Urinary bladder (tissue), 4 donors: ENCODE data around the gene LSM10. TPM values are rescaled to one million over a fixed set of nuclear protein-coding genes. Genes with fewer than 3 reads are reported as not detected.

Experiments used
- DNase-seq: peaks from one replicate; pipeline ENCODE4 v3.0.0-alpha.2; 2015; ENCODE audit errors: extremely low spot score
- H3K27ac ChIP-seq: one replicate; pipeline ENCODE4 v1.5.1; 2013; ENCODE audit warnings: low read depth, mild to moderate bottlenecking, moderate library complexity
- H3K36me3 ChIP-seq: one replicate; pipeline ENCODE4 v1.6.1; 2013; ENCODE audit warnings: mild to moderate bottlenecking, moderate library complexity; ENCODE audit not compliant: insufficient read depth
- H3K4me1 ChIP-seq: one replicate; pipeline ENCODE4 v1.6.1; 2013; ENCODE audit warnings: mild to moderate bottlenecking, moderate library complexity; ENCODE audit not compliant: insufficient read depth
- H3K4me3 ChIP-seq: one replicate; pipeline ENCODE4 v1.5.1; 2013; ENCODE audit warnings: low read depth, low read length
- WGBS: extraction: QIAGEN DNeasy Blood & Tissue Kit; methylation state at CpG from one replicate; pipeline ENCODE4 v1.1.7; 2013; 5-methylcytosine and 5-hydroxymethylcytosine counted together
- polyA plus RNA-seq: library from polyadenylated mRNA; stranded (reverse); fragments of 200-250 nt; gene quantifications from one replicate; pipeline ENCODE4 v1.2.3, GENCODE V29; 2013
- total RNA-seq: library from RNA; depleted of rRNA; stranded (reverse); fragments of >200 nt; gene quantifications from one replicate; pipeline ENCODE4 v1.2.3, GENCODE V29; 2014
- donor health status: healthy with polysubstance abuse.
- donor health status: healthy.

The LSM10 gene
- total and polyA plus RNA-seq, 2 donors: 4.1 to 78.9 TPM

DNA sequence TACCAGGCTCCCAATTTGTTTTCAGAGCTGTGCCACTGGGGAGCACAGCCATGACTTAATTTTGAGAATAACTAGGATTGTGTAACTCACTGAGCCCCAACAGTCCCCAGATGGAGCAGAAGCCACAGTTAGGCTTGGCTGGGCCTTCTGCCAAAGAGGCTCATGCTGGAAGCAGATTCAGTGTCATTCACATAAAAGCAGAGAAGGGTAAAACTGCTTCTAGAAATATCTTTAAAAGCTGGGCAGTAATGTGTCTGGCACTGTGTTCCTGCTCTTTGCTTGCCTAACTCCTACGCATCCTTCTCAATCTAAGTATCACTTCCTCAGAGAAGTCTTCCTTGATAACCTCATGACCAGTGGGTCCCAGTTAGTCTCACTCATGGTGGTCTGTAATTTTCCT lies 32.3 kb downstream of the LSM10 start:
- no peak overlapping the region for H3K27ac ChIP-seq
- no peaks in the 10 kb centered on the region for H3K36me3 ChIP-seq
- no peak for DNase-seq
- 45% methylated on average over 1 of the region's 1 CpG for WGBS
- H3K4me1 ChIP-seq: no peaks in the 10 kb centered on the region
- H3K4me3 ChIP-seq: no peak overlapping the region

DNA sequence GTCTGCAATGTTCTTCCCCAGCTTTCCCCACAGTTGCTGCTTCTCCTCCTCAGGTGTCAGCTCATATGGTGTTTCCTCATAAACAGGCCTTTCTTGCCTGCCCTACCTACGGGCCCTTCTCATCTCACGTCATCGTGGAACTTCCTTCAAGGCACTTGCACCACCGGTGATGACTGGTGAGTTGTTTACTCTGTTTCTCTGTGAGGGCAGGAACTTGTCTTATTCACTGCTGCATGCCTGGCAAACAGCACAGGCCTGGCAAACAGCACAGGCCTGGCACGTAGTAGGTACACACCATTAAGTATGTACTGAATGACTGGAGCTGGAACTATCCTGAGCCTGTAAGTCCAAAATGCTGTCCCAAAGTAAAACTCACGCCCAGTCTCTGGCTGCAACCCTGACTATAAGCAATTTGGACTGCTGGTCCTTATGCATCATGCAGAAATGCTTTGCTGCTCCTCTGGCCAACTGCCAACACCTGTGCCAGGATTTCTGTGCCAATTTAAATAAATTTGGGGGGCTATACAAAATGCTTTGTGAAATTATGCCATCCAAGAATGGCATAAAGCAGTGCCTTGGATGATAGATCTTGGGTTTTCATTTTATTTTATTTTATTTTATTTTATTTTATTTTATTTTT lies 37.7 kb downstream of the LSM10 start:
- WGBS: 78% methylated on average over 6 of the region's 6 CpGs

DNA sequence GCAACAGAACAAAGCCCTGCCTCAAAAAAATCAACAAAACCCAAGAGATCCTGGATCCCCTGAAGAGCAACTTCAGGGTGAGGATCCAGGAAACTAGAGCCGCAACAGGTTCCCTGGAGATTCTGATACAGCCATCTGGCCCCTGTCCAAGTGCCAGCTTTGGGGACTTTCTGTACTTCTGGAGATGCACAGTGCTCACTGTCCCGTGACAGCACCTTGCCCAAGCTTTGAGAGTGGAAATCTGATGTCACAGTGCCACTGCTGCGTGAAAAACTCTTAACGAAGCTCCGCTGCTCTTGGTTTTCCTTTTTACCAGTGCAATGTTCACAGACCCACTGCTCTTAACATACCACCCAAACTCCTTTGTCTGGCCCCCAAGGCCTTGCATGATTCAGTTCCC lies 38.3 kb downstream of the LSM10 start:
- Histone ChIP-seq H3K4me1 (no peaks in the 10 kb centered on the region), H3K36me3 (no peaks in the 10 kb centered on the region), H3K4me3 (no peak overlapping the region), H3K27ac (no peak overlapping the region)
- no peak for DNase-seq
- WGBS: 95% methylated on average over 5 of the region's 5 CpGs

More for the DNA sequence above, 37.7 kb downstream of the LSM10 start:
- H3K27ac ChIP-seq: no peak overlapping the region
- no peak overlapping the region for H3K4me3 ChIP-seq
- no peaks in the 10 kb centered on the region for H3K36me3 ChIP-seq
- DNase-seq: no peak
- no peaks in the 10 kb centered on the region for H3K4me1 ChIP-seq

DNA sequence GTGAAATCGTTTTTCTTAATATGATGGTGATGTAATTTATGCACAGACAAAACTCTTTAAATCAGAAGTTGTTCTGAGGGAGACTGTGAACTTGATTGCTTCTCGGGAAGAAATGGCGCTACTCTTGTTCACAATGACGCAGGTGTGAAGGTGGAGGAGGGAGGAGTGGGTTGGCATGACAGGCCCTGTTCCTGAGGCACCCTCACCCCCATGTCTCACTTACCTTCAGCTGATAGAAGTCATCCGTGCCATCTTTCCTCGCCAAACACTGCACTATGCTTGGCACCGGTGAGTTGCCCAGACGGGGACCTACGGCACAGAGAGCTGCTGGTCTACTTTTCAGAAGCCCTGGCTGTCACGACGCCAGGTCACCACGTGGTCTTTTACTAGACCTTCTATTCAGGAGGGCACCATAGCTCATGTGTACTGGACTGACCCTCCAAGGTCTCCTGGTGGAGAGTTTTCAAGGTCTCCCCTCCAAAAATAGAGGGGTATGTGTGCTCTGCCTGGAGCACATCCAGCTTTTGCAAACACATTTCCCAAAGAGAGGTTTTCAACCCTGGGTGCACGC lies 39.1 kb downstream of the LSM10 start:
- no peak overlapping the region for H3K4me3 ChIP-seq
- H3K27ac ChIP-seq: no peak overlapping the region
- no peaks in the 10 kb centered on the region for H3K36me3 ChIP-seq
- no peaks in the 10 kb centered on the region for H3K4me1 ChIP-seq
- no peak for DNase-seq
- 92% methylated on average over 13 of the region's 13 CpGs for WGBS

DNA sequence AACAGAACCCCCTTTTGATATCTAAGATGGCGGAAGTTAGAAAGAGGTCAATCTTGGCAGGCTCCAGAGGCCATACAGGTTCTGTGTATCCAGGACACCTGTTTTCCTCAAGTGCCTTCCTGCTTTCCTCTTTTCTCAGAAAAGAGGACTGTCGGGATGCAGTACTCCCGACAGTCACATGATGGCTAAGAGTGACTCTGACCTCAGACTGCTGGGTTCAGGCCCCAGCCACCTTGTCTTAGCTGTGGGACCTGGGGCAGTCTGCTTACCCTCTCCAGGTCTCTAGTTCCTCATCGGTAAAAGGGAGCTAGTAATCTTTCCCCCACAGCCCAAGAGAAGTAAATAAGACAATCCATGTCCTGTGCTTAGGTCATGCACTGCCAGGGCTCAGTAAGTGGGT lies 41.9 kb downstream of the LSM10 start:
- H3K27ac ChIP-seq: no peak overlapping the region
- no peaks in the 10 kb centered on the region for H3K4me1 ChIP-seq
- DNase-seq: no peak
- no peak overlapping the region for H3K4me3 ChIP-seq
- 83% methylated on average over 4 of the region's 4 CpGs for WGBS
- no peaks in the 10 kb centered on the region for H3K36me3 ChIP-seq

DNA sequence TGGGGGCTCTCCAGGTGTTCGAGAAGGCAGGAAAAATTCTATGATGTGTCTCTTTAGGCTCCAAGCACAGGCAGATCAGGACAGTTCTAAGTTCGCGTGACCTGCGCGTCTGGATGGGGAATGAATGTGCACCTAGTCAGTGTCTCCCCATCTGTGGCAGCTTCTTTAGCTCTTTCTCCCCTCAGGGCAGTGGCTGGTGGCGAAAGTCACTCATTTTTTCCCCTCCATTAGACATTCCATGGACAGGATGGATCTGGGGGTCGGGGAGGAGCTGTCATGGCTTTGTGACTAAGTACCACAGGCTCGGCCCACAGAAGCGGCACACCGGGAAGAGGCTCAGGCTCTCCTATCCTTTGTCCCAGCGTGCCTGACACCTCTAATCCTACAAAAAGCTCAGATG lies 43.2 kb downstream of the LSM10 start:
- no peak overlapping the region for H3K27ac ChIP-seq
- H3K4me3 ChIP-seq: no peak overlapping the region
- DNase-seq: no peak
- 94% methylated on average over 11 of the region's 11 CpGs for WGBS
- H3K4me1 ChIP-seq: no peaks in the 10 kb centered on the region
- no peaks in the 10 kb centered on the region for H3K36me3 ChIP-seq

DNA sequence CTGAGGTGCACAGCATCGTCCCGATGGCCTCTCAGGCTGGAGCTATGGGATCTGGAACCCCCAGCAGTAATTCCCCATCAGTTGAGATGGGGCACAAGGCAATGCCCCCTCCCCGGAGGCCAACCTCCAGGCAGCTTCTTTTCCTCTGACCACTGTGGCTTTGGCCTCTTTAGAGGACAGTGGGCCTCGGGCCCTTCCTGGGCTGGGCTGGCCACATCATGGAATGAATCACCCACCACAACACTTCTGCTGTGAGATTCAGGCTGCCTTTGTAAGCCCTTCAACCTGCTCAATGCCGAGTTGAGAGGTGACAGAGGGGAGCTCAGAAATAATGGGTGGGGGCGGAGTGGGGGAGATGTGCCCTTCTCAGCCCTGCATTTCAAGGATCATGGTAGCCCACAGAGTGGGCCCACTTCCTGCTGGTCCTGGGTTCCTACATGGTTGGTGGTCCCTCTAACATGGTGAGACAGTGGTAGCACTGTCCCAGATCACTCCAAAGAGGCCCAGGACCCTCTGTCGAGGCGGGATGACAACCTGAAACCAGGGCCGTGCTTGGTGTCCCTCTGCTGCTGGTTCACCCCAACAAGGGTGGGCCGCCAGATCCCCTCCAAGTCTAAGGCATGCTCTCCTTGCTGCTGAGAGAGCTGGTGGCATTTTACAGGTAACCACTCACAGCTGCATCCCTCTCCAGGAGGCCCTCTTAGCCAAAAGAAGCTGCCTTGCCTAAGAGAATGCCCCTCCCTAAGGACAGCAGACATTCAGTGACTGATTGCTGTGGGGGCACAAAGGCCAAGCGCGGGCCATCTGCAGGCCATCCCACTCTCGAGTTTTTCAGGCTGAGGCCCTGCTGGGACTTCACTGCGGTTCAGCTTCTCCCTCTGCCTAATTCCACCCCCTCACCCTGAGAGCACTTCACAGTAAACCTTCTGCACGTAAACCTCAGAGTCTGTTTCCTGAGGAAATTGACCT lies 44.5 kb downstream of the LSM10 start:
- H3K36me3 ChIP-seq: no peaks in the 10 kb centered on the region
- H3K4me3 ChIP-seq: no peak overlapping the region
- DNase-seq: no peak
- H3K27ac ChIP-seq: no peak overlapping the region
- WGBS: 82% methylated on average over 15 of the region's 15 CpGs
- H3K4me1 ChIP-seq: no peaks in the 10 kb centered on the region

DNA sequence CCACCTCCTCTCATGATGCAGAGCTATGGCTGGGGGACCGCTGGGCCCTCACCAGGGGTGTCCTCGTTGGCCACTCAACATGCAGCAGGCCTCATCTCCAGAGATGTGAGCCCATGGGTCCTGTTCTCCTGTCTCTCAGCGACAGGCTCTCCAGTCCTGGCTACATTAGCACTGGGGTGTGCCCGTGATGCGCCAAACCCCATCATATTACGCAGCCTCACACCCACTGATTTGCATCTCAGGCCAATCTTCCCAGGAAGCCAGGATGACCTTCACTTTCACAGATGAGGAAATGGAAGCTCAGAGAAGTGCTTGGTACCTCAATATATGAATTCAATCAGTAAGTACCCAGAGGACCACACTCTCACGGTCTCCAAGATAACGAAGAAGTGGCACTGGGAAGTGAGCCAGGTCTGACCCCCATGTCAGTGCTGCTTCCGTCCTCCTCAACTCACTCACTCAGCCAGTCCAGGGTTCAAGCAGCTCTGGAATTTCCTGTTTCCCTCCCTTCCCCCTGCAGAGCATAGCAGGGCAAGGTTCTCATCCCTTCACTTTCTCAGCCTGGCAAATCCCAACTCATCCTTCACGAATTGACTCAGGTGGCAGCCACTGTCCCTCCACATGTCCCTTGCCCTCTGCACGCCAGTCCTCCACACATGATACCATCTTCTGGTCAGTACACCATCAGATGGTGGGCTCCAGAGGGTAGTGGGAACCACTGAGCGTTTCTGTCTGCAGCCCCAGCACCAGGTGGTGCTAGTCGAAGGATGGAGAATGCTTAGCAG lies 45.4 kb downstream of the LSM10 start:
- H3K36me3 ChIP-seq: peaks cover 2% of the 10 kb centered on the region
- no peak overlapping the region for H3K4me3 ChIP-seq
- no peak for DNase-seq
- H3K27ac ChIP-seq: no peak overlapping the region
- 77% methylated on average over 13 of the region's 13 CpGs for WGBS
- H3K4me1 ChIP-seq: no peaks in the 10 kb centered on the region

DNA sequence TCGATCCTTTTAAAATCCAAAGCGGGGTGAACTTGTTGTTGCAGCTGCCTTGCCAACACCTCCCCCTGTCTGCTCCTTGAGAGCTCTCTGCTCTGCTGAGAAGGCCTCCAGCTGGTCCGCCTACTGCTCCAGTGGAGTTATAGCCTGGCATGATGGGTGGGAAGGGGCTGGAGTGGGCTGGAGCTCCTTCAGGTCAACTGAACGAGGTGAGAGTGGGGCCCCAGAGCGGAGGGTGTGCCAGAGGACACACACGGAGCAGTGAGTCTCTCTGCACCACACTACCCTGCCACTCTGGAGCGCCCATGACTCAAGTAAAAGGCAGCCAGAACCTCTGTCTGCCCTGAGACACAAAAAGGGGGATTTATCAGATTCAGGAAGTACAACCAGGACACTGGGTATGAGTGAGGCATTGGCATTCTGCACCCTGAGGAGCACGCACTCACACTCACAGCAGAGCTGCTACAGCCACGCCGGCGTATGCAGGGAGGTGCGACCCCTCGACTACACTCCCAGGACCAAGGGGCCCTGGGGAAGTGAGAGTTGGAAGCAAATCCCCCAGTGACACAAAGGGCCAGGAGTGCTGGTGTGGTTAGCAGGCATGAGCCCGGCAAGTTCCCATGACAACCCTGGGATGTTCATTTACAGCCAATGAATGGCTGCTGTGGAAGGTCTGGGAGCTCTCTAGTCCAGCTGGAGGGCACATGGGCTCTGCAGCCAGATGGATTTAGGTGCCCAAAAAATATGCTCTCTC lies 46.3 kb downstream of the LSM10 start:
- WGBS: 42% methylated on average over 14 of the region's 14 CpGs
- Histone ChIP-seq H3K36me3 (peaks cover 5% of the 10 kb centered on the region), H3K4me3 (no peak overlapping the region), H3K4me1 (no peaks in the 10 kb centered on the region), H3K27ac (peak overlapping the region; percentile 33)
- no peak for DNase-seq

DNA sequence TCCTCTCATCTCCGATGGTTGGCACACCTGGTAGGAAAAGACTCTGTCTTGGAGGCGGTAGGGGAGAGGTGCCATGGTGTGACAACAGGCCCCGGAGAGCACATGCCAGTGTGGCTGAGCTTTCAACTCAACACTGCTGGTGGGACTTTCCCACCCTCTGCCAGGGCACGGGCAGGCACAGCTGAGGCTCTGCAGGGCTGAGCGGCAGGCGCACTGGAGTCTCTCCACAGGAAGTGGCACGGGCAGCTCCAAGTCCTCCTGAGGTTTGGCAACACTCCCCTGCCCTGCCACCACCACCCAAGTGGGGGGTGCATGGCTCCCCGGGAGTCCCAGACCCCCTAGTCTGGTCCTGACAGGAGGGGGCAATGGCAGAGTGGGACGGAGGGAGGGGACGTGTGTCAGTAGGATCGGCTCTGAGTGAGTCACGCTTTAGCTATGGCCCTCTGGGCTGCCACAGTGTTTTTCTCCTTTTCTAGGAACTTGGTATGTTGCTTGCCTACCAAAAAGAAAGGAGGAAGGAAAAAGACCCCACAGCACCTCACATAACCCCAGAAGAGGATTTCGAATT lies 47.0 kb downstream of the LSM10 start:
- DNase-seq: no peak
- Histone ChIP-seq H3K4me3 (no peak overlapping the region), H3K27ac (peak overlapping the region; percentile 33), H3K4me1 (no peaks in the 10 kb centered on the region), H3K36me3 (peaks cover 5% of the 10 kb centered on the region)
- 36% methylated on average over 13 of the region's 13 CpGs for WGBS

DNA sequence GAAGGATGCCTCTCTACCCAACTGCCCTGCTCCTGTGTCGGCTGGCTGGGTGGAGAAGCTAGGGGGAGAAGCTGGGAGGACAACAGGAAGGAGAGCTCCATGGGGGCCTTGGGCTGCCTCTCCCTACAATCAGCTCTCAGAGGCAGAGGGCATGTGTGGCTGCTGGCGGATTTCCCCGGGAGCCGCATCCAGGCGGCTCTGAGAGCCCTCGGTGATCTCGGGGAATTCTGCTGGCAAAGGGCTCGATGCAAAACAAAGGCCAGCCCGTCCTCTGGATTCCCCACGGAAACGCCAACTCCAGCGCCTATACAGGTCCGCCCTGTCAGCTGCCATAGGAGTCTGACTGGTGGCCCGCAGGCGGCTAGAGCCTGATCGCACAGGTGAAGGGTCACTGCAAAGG lies 47.9 kb downstream of the LSM10 start:
- 74% methylated on average over 16 of the region's 16 CpGs for WGBS
- Histone ChIP-seq H3K36me3 (peaks cover 7% of the 10 kb centered on the region), H3K4me3 (no peak overlapping the region), H3K4me1 (no peaks in the 10 kb centered on the region), H3K27ac (no peak overlapping the region)
- DNase-seq: no peak

DNA sequence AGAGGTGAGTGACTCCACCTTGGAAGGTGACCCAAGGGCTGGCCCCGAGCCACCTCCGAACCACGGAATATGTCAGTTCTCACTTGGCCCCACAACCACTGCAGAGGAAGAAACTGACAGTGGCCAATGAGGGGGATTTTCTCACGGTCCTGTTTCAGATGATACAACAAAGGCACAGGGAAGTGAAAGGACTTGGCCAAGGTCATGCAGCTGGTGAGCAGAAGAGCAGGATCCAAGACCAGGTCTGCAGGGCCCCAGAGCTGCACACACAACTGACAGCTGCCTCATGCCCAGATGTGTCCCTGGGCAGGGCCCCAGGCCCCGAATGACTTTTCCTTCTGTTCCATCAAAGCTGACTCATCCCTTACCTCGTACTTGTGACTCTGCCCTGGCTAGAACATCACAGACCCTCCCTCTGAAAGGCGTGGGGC lies 48.5 kb downstream of the LSM10 start:
- Histone ChIP-seq H3K27ac (no peak overlapping the region), H3K4me3 (no peak overlapping the region), H3K36me3 (peaks cover 7% of the 10 kb centered on the region), H3K4me1 (no peaks in the 10 kb centered on the region)
- DNase-seq: no peak
- WGBS: 70% methylated on average over 7 of the region's 7 CpGs
